GM12878 (cell line): Measurements from ENCODE around the gene KCTD16. TPM values are rescaled to one million over a fixed set of nuclear protein-coding genes. Genes with fewer than 3 reads are reported as not detected.

Source experiments
- ATAC-seq: fragments of 200-7000 bp; cut with Tn5 transposase; 3 replicates; pipeline ENCODE4 v1.9.1; 2020; ENCODE audit warnings: mild to moderate bottlenecking, moderate library complexity
- BruUV-seq: library from RNA; stranded (reverse); fragments of 400-500 nt; replicated peaks from 2 replicates; lab custom pipeline; 2021; lab: Mats Ljungman, UMichigan
- CTCF ChIA-PET: fragments of 300-600 bp; sonication (Branson Sonifier 250); formaldehyde crosslinking; extraction: SDS; loops from one replicate; lab custom pipeline; 2021; ENCODE audit warnings: inconsistent platforms; lab: Yijun Ruan, JAX
- POLR2A ChIA-PET: fragments of 350-600 bp; formaldehyde crosslinking; extraction: SDS; loops from one replicate; lab custom pipeline; 2021; ENCODE audit warnings: inconsistent platforms; lab: Charles Lee
- RAD21 ChIA-PET: fragments of 300-600 bp; sonication (Branson Sonifier 250); formaldehyde crosslinking; loops from one replicate; lab custom pipeline; 2023; ENCODE audit warnings: antibody characterized with exemption; ENCODE audit not compliant: unreplicated experiment; lab: Charles Lee
- SMC1A ChIA-PET: fragments of 300-600 bp; sonication (Branson Sonifier 250); formaldehyde crosslinking; loops from one replicate; lab custom pipeline; 2023; ENCODE audit not compliant: unreplicated experiment, uncharacterized antibody; lab: Charles Lee
- DNase-seq: peaks from one replicate; pipeline ENCODE4 v3.0.0-alpha.2; 2011; ENCODE audit warnings: low read depth, low spot score
- FAIRE-seq: peaks from 3 replicates; lab custom pipeline; 2011; peaks lifted over from hg19 to GRCh38; lab: Jason Lieb, UNC
- H2AFZ ChIP-seq: 2 replicates; pipeline ENCODE4 v1.6.0; 2011; ENCODE audit warnings: low read depth, low read length, control low read depth; ENCODE audit not compliant: control insufficient read depth
- H3K27ac ChIP-seq: 2 replicates; pipeline ENCODE4 v1.5.1; 2011; ENCODE audit warnings: control low read depth; ENCODE audit not compliant: control insufficient read depth, insufficient read depth
- H3K27me3 ChIP-seq, 2 experiments: replicated peaks in 1 of 2; 2 replicates each; pipeline versions ENCODE4 v1.6.0 to v1.6.1; 2011; ENCODE audit warnings: low read length in 1 of 2; ENCODE audit not compliant: control insufficient read depth in 2 of 2, insufficient read depth in 2 of 2
- H3K36me3 ChIP-seq, 2 experiments: 2 replicates each; pipeline ENCODE4 v1.5.1; 2011; ENCODE audit warnings: low read length in 1 of 2; ENCODE audit not compliant: control insufficient read depth in 2 of 2, insufficient read depth in 2 of 2
- H3K4me1 ChIP-seq: 2 replicates; pipeline ENCODE4 v1.6.1; 2011; ENCODE audit warnings: mild to moderate bottlenecking, low read length, moderate library complexity, mixed read lengths; ENCODE audit not compliant: control insufficient read depth, insufficient read depth
- H3K4me2 ChIP-seq: 2 replicates; pipeline ENCODE4 v1.6.0; 2011; ENCODE audit warnings: control low read depth; ENCODE audit not compliant: control insufficient read depth, insufficient read depth
- H3K4me3 ChIP-seq: fragments of 200-600 bp; sonication (generic); 2 replicates; pipeline ENCODE4 v1.5.1; 2016
- H3K79me2 ChIP-seq: 2 replicates; pipeline ENCODE4 v1.6.0; 2011; ENCODE audit warnings: low read length; ENCODE audit not compliant: control insufficient read depth, insufficient read depth
- H3K9ac ChIP-seq: 2 replicates; pipeline ENCODE4 v1.8.0; 2011; ENCODE audit warnings: low read length, control low read depth, mixed read lengths; ENCODE audit not compliant: control insufficient read depth, insufficient read depth
- H3K9me3 ChIP-seq: replicated peaks from 3 replicates; pipeline ENCODE4 v1.5.1; 2011; ENCODE audit warnings: mild to moderate bottlenecking, low read length; ENCODE audit not compliant: control insufficient read depth, insufficient read depth
- H4K20me1 ChIP-seq: 2 replicates; pipeline ENCODE4 v1.6.0; 2011; ENCODE audit not compliant: control insufficient read depth, insufficient read depth
- CBFB ChIP-seq: IDR thresholded peaks from 2 replicates; pipeline ENCODE4 v1.6.1; 2016; ENCODE audit warnings: antibody characterized with exemption, low read depth
- CTCF ChIP-seq, 3 experiments: IDR thresholded peaks in 2 of 3; conservative IDR thresholded peaks in 1 of 3; 2 replicates each; pipeline ENCODE4 v1.5.1; 2011; ENCODE audit warnings: low read depth in 3 of 3, low read length in 3 of 3, mild to moderate bottlenecking in 3 of 3, control low read depth in 2 of 3, moderate library complexity in 2 of 3, inconsistent platforms in 1 of 3, mixed read lengths in 1 of 3; ENCODE audit not compliant: control insufficient read depth in 2 of 3, insufficient read depth in 1 of 3; ENCODE audit errors: extremely low read depth in 1 of 3
- JUNB ChIP-seq: IDR thresholded peaks from 2 replicates; pipeline ENCODE4 v1.6.1; 2016; ENCODE audit warnings: antibody characterized with exemption, mild to moderate bottlenecking
- NR2F1 ChIP-seq: fragments of 450-650 bp; conservative IDR thresholded peaks from 2 replicates; pipeline ENCODE4 v1.6.1; 2017; ENCODE audit warnings: mild to moderate bottlenecking
- RAD21 ChIP-seq: IDR thresholded peaks from 2 replicates; pipeline ENCODE4 v1.6.1; 2011; ENCODE audit warnings: mild to moderate bottlenecking, low read depth, low read length, moderate library complexity; ENCODE audit not compliant: insufficient read depth
- YY1 ChIP-seq: IDR thresholded peaks from 2 replicates; pipeline ENCODE4 v1.6.1; 2011; ENCODE audit warnings: low read depth, mild to moderate bottlenecking, low read length
- WGBS: methylation state at CpG from one replicate; pipeline ENCODE4 v1.1.6; 2016; ENCODE audit warnings: low lambda C conversion rate; ENCODE audit not compliant: insufficient replicate concordance, insufficient coverage; ENCODE audit errors: missing lambda C conversion rate; 5-methylcytosine and 5-hydroxymethylcytosine counted together
- in situ Hi-C: fragments of 300-500 bp; cut with MboI; formaldehyde crosslinking; loops from 9 replicates; pipeline ENCODE4 v1.14.3; 2018; ENCODE audit warnings: mixed read lengths
- intact Hi-C: fragments of 100-400 bp; cut with micrococcal nuclease; formaldehyde crosslinking; loops from one replicate; pipeline ENCODE4 v1.14.2; 2022; ENCODE audit not compliant: unreplicated experiment
- polyA plus RNA-seq, 11 experiments: library from polyadenylated mRNA; depleted of rRNA in 4 of 11; unstranded in 6 of 11; stranded (reverse) in 5 of 11; fragments of >200 nt; fragmentation: Nextera tagmentation in 4 of 11; fragmentation: Illumina TruSeq in 1 of 11; extraction: Ambion mirVana in 4 of 11; extraction: Trizol in 1 of 11; gene quantifications; 1 replicate in 1 of 11; 2 replicates in 10 of 11; pipeline versions ENCODE4 v1.2.1 to v1.2.3, GENCODE V29; 2011 to 2016; ENCODE audit warnings: inconsistent platforms in 2 of 11, missing spikeins in 2 of 11, low read depth in 1 of 11
- total RNA-seq, 4 experiments: library from RNA; depleted of rRNA in 3 of 4; stranded (reverse); fragments of >200 nt in 3 of 4; fragmentation: Illumina TruSeq in 1 of 4; extraction: Trizol in 1 of 4; gene quantifications; 2 replicates each; pipeline versions ENCODE4 v1.2.1 to v1.2.3, GENCODE V29; 2013 to 2021

Gene KCTD16
- total and polyA plus RNA-seq, 10 of the 15 experiments (the other 5 are each of a cell fraction or from before 2014, with no cell fraction given), result 0.03 to 0.10 (median 0.06) TPM; not detected in 3

DNA sequence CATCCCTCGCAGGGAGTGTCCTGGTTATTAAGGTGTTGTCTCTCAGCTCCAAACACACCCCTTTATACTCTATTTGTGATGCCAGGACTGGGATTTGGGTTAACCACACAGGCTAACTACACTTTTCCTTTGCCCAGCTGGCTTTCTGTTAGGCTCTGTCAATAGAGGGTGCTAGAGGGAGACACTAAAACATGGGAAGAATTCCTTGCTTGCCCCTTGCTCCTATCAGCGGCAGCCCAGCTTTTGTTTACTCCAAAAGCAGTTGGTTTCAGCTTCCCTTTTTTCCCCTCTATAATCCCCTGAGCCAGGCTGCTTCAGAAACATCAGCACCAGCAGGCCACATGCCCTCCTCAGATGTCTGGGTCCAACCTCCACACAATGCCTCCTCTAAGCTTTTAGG, 297.1 kb downstream of the KCTD16 start:
- no peak overlapping the region for H3K9ac ChIP-seq
- no peak for DNase-seq
- H3K4me3 ChIP-seq, result no peak overlapping the region
- no peak overlapping the region for H3K27ac ChIP-seq
- no peak overlapping the region for H3K4me2 ChIP-seq
- in situ Hi-C loops (no loop called here), intact Hi-C loops (loop anchor here (5.0 kb wide), 1 partner anchor 770 kb away; no protein-coding TSS in a partner anchor)
- TF ChIP-seq JUNB (no peak), RAD21 (peak; percentile 19; the same call in 1 of the 2 replicates), CTCF (IDR thresholded peaks at IDR 0.05 in 2 of 3, conservative IDR thresholded peaks at IDR 0.05 in 1 of 3; ENCODE audit: control insufficient read depth in 2 of 3, extremely low read depth in 1 of 3, insufficient read depth in 1 of 3, low read depth in 3 of 3, low read length in 3 of 3) (peak in 2 of 3 experiments; percentile 31 to 46; a peak in 3 of 6 replicates)
- no TSS peak for BruUV-seq
- no peaks in the 10 kb centered on the region for H3K27me3 ChIP-seq
- H3K36me3 ChIP-seq, result no peaks in the 10 kb centered on the region
- H3K9me3 ChIP-seq, result no peaks in the 10 kb centered on the region
- no peaks in the 10 kb centered on the region for H4K20me1 ChIP-seq
- H2AFZ ChIP-seq, result no peak overlapping the region
- FAIRE-seq, result peak; percentile 7
- no peaks in the 10 kb centered on the region for H3K4me1 ChIP-seq
- RAD21 ChIA-PET, result interaction anchor here (1.2 to 1.4 kb wide), 2 partner anchors 768 to 770 kb away, joined by 4 to 6 read pairs; no protein-coding TSS in a partner anchor
- SMC1A ChIA-PET, result no interaction called here
- CTCF ChIA-PET, result interaction anchor here (1.5 kb wide), 1 partner anchor 13 kb away, joined by 3 read pairs; no protein-coding TSS in a partner anchor
- H3K79me2 ChIP-seq, result no peaks in the 10 kb centered on the region
- no peak; the same call in 1 of the 3 replicates for ATAC-seq
- POLR2A ChIA-PET, result no interaction called here
- 48% methylated on average over 2 of the region's 2 CpGs for WGBS

GRCh38 chr5:144468571-144468970, 297.9 kb downstream of the KCTD16 start:
- TF ChIP-seq NR2F1, result no peak
- no peak for TF ChIP-seq YY1
- no peak for TF ChIP-seq CBFB
- TF ChIP-seq, all 136 proteins: peak for 0
- H3K79me2 ChIP-seq, result no peaks in the 10 kb centered on the region
- CTCF ChIA-PET, result interaction anchor here (0.5 to 1.5 kb wide), 2 partner anchors 14 to 296 kb away, joined by 3 read pairs; no protein-coding TSS in a partner anchor
- SMC1A ChIA-PET, result no interaction called here
- intact Hi-C loops, result loop anchor here (5.0 kb wide), 1 partner anchor 769 kb away; no protein-coding TSS in a partner anchor
- no peaks in the 10 kb centered on the region for H3K36me3 ChIP-seq
- no peak overlapping the region for H2AFZ ChIP-seq
- H4K20me1 ChIP-seq, result no peaks in the 10 kb centered on the region
- RAD21 ChIA-PET, result interaction anchor here (1.2 to 1.4 kb wide), 2 partner anchors 767 to 770 kb away, joined by 4 to 6 read pairs; no protein-coding TSS in a partner anchor
- 5% methylated on average over 4 of the region's 4 CpGs for WGBS
- DNase-seq (no peak), ATAC-seq (no peak), FAIRE-seq (no peak)
- H3K9me3 ChIP-seq, result no peaks in the 10 kb centered on the region
- BruUV-seq, result no TSS peak
- in situ Hi-C loops, result no loop called here
- no peak overlapping the region for H3K9ac ChIP-seq
- no peak overlapping the region for H3K4me2 ChIP-seq
- H3K4me1 ChIP-seq, result no peaks in the 10 kb centered on the region
- no peak overlapping the region for H3K4me3 ChIP-seq
- H3K27me3 ChIP-seq, result no peaks in the 10 kb centered on the region
- H3K27ac ChIP-seq, result no peak overlapping the region
- POLR2A ChIA-PET, result no interaction called here
